ENCODE measurements around the gene SYNDIG1L.

GRCh38 chr14:74457565-74457895 is 31.5 kb upstream of the SYNDIG1L start:
- TF ChIP-seq GATA2 (IDR thresholded peaks at IDR 0.05; ENCODE audit: low read depth, low read length) (no peak), GATA3 (IDR thresholded peaks at IDR 0.05; ENCODE audit: low read depth, low read length) (no peak)

All from SH-SY5Y (cell line).